CMK (cell line): ENCODE data around the gene REM1.
"Not testable (repeated sequence)": the region's sequence is repeated elsewhere in the genome, so short reads cannot be mapped to it uniquely, and the experiment has no call there.

Experiments
- DNase-seq: peaks from one replicate; pipeline ENCODE4 v3.0.0-alpha.2; 2010; ENCODE audit warnings: low read depth

Gene REM1

GRCh38 chr20:31474758-31475427, at the start of gene REM1, which contains the start of gene DEFB124:
REM1 (plus strand) TSS chr20:31475288; CDS start chr20:31476446, 1,158 bp downstream.
DEFB124 (minus strand) TSS chr20:31475127; CDS start chr20:31473013, 2,114 bp downstream.
- no peak for DNase-seq

GRCh38 chr20:31425797-31426196, 49.3 kb upstream of the REM1 start:
- no peak for DNase-seq

GRCh38 chr20:31426891-31427551, 48.1 kb upstream of the REM1 start:
- not testable (repeated sequence) for DNase-seq

- DNase-seq, result not testable (repeated sequence)
Measured at GRCh38 chr20:31427576-31427975, 47.5 kb upstream of the REM1 start.

GRCh38 chr20:31430568-31431115, 44.4 kb upstream of the REM1 start:
- DNase-seq, result no peak

GRCh38 chr20:31440012-31440659, 35.0 kb upstream of the REM1 start, which contains the start of gene DEFB123:
DEFB123 (plus strand) TSS chr20:31440632; CDS start chr20:31440699, 67 bp downstream.
- no peak for DNase-seq

- no peak for DNase-seq
Measured at GRCh38 chr20:31446084-31446819, 28.8 kb upstream of the REM1 start.

- DNase-seq, result no peak
Measured at GRCh38 chr20:31449511-31450414, 25.3 kb upstream of the REM1 start.

GRCh38 chr20:31452575-31452974, 22.5 kb upstream of the REM1 start:
- DNase-seq, result no peak

- no peak for DNase-seq
Measured at GRCh38 chr20:31454361-31454760, 20.7 kb upstream of the REM1 start.

- not testable (repeated sequence) for DNase-seq
Measured at GRCh38 chr20:31470946-31471345, 4.1 kb upstream of the REM1 start.

GRCh38 chr20:31472395-31473330, 2.4 kb upstream of the REM1 start:
- DNase-seq, result no peak

GRCh38 chr20:31473331-31474096, 1.6 kb upstream of the REM1 start:
- DNase-seq, result no peak

- DNase-seq, result no peak
Measured at GRCh38 chr20:31474097-31474436, 1.0 kb upstream of the REM1 start.

GRCh38 chr20:31475472-31476293, 595 bp downstream of the REM1 start:
- no peak for DNase-seq

- no peak for DNase-seq
Measured at GRCh38 chr20:31476294-31476585, 1.2 kb downstream of the REM1 start.

- DNase-seq, result no peak
Measured at GRCh38 chr20:31476643-31477215, 1.6 kb downstream of the REM1 start.

- DNase-seq, result no peak
Measured at GRCh38 chr20:31484001-31484400, 8.9 kb downstream of the REM1 start.
